ENCODE results near the gene PFDN1. TPM values are rescaled to one million over a fixed set of nuclear protein-coding genes. Genes with fewer than 3 reads are reported as not detected.

PFDN1 gene
- total and polyA plus RNA-seq, 2 experiments from 2014 or later, result 119 to 256 TPM

- no peak for DNase-seq (ENCODE audit: low spot score)
Observed at GRCh38 chr5:140338336-140338735, 35.4 kb upstream of the PFDN1 start.

More at GRCh38 chr5:140338336-140338735, 35.4 kb upstream of the PFDN1 start:
- Histone ChIP-seq H3K4me2 (no peak overlapping the region), H2AFZ (no peak overlapping the region), H3K27me3 (ENCODE audit: insufficient read depth) (no peaks in the 10 kb centered on the region), H4K20me1 (replicated peaks; ENCODE audit: insufficient read depth) (no peaks in the 10 kb centered on the region), H3K79me2 (replicated peaks; ENCODE audit: insufficient read depth) (no peaks in the 10 kb centered on the region), H3K27ac (ENCODE audit: low read depth) (no peak overlapping the region), H3K36me3 (ENCODE audit: insufficient read depth) (no peaks in the 10 kb centered on the region), H3F3A (replicated peaks; ENCODE audit: low read depth) (no peaks in the 10 kb centered on the region), H3K4me1 (ENCODE audit: insufficient read depth) (no peaks in the 10 kb centered on the region), H3K4me3 (no peak overlapping the region), H3K9me2 (ENCODE audit: insufficient read depth) (no peaks in the 10 kb centered on the region)
- Mint-ChIP-seq H3K4me3 (no peak overlapping the region), H3K4me1 (no peaks in the 10 kb centered on the region), H3K36me3 (ENCODE audit: low read depth) (peaks cover 6% of the 10 kb centered on the region; the same call in 2 of the 3 replicates), H3K27me3 (ENCODE audit: insufficient read depth, low read depth, poor library complexity) (no peaks in the 10 kb centered on the region), H3K9me3 (no peaks in the 10 kb centered on the region; the same call in 2 of the 3 replicates), H3K27ac (no peak overlapping the region)
- no peak for ATAC-seq
- no peak for TF ChIP-seq ZNF114 (CRISPR knock-in tag; IDR thresholded peaks at IDR 0.05)
- no peak for TF ChIP-seq POLR2AphosphoS5 (IDR thresholded peaks at IDR 0.05; ENCODE audit: low read depth)
- TF ChIP-seq, protein P1, sequence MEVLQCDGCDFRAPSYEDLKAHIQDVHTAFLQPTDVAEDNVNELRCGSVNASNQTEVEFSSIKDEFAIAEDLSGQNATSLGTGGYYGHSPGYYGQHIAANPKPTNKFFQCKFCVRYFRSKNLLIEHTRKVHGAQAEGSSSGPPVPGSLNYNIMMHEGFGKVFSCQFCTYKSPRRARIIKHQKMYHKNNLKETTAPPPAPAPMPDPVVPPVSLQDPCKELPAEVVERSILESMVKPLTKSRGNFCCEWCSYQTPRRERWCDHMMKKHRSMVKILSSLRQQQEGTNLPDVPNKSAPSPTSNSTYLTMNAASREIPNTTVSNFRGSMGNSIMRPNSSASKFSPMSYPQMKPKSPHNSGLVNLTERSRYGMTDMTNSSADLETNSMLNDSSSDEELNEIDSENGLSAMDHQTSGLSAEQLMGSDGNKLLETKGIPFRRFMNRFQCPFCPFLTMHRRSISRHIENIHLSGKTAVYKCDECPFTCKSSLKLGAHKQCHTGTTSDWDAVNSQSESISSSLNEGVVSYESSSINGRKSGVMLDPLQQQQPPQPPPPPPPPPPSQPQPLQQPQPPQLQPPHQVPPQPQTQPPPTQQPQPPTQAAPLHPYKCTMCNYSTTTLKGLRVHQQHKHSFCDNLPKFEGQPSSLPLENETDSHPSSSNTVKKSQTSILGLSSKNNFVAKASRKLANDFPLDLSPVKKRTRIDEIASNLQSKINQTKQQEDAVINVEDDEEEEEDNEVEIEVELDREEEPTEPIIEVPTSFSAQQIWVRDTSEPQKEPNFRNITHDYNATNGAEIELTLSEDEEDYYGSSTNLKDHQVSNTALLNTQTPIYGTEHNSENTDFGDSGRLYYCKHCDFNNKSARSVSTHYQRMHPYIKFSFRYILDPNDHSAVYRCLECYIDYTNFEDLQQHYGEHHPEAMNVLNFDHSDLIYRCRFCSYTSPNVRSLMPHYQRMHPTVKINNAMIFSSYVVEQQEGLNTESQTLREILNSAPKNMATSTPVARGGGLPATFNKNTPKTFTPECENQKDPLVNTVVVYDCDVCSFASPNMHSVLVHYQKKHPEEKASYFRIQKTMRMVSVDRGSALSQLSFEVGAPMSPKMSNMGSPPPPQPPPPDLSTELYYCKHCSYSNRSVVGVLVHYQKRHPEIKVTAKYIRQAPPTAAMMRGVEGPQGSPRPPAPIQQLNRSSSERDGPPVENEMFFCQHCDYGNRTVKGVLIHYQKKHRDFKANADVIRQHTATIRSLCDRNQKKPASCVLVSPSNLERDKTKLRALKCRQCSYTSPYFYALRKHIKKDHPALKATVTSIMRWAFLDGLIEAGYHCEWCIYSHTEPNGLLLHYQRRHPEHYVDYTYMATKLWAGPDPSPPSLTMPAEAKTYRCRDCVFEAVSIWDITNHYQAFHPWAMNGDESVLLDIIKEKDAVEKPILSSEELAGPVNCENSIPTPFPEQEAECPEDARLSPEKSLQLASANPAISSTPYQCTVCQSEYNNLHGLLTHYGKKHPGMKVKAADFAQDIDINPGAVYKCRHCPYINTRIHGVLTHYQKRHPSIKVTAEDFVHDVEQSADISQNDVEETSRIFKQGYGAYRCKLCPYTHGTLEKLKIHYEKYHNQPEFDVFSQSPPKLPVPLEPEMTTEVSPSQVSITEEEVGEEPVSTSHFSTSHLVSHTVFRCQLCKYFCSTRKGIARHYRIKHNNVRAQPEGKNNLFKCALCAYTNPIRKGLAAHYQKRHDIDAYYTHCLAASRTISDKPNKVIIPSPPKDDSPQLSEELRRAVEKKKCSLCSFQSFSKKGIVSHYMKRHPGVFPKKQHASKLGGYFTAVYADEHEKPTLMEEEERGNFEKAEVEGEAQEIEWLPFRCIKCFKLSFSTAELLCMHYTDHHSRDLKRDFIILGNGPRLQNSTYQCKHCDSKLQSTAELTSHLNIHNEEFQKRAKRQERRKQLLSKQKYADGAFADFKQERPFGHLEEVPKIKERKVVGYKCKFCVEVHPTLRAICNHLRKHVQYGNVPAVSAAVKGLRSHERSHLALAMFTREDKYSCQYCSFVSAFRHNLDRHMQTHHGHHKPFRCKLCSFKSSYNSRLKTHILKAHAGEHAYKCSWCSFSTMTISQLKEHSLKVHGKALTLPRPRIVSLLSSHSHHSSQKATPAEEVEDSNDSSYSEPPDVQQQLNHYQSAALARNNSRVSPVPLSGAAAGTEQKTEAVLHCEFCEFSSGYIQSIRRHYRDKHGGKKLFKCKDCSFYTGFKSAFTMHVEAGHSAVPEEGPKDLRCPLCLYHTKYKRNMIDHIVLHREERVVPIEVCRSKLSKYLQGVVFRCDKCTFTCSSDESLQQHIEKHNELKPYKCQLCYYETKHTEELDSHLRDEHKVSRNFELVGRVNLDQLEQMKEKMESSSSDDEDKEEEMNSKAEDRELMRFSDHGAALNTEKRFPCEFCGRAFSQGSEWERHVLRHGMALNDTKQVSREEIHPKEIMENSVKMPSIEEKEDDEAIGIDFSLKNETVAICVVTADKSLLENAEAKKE (CRISPR knock-in tag; IDR thresholded peaks at IDR 0.05), result no peak
- no peak for TF ChIP-seq EZH2 (IDR thresholded peaks at IDR 0.05; ENCODE audit: low read depth, unreplicated experiment)
- TF ChIP-seq, protein P2, sequence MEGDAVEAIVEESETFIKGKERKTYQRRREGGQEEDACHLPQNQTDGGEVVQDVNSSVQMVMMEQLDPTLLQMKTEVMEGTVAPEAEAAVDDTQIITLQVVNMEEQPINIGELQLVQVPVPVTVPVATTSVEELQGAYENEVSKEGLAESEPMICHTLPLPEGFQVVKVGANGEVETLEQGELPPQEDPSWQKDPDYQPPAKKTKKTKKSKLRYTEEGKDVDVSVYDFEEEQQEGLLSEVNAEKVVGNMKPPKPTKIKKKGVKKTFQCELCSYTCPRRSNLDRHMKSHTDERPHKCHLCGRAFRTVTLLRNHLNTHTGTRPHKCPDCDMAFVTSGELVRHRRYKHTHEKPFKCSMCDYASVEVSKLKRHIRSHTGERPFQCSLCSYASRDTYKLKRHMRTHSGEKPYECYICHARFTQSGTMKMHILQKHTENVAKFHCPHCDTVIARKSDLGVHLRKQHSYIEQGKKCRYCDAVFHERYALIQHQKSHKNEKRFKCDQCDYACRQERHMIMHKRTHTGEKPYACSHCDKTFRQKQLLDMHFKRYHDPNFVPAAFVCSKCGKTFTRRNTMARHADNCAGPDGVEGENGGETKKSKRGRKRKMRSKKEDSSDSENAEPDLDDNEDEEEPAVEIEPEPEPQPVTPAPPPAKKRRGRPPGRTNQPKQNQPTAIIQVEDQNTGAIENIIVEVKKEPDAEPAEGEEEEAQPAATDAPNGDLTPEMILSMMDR (conservative IDR thresholded peaks at IDR 0.05; ENCODE audit: low read depth in 2 of 2), result no peak
- TF ChIP-seq ZNF331 (CRISPR knock-in tag; IDR thresholded peaks at IDR 0.05; ENCODE audit: low read depth), result no peak

Measured in GM23338 (cell line).